ENCODE results near the gene C6orf47. TPM values are rescaled to one million over a fixed set of nuclear protein-coding genes. Genes with fewer than 3 reads are reported as not detected.

The C6orf47 gene
- total and polyA plus RNA-seq, 4 donors: 2.0 to 10.8 (median 7.4) TPM

GRCh38 chr6:31652925-31653724, 7.5 kb downstream of the C6orf47 start (continued):
- TF ChIP-seq RXRA (IDR thresholded peaks at IDR 0.05): peak; percentile 71 to 81

DNA sequence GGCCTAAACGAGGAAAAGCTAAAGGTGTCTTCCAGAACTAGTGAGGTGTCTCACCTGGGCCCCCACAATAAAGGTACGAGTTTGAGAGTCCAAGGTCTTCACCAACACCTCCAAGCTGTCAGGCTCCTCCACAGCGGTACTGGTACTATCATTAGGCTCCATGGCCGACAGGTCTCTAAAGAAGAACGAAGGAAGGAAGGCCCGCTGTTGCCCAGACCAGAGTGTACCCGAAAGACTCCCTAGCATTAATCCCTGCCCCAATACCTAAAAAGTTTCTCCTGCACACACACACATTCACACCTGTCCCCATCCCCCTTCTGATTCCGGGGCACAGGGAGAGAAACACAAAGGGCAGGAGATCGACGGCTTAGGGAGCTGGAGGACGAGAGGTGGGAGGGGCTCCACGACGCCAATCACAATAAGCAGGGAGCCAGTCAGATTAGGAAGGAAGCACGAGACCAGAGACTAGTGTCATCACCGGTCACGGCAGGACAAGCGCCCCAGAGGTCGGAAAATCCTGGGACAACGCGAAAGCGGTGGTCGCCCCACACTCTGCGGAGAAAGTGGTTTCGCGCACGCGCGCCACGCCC, 8.9 kb downstream of the C6orf47 start:
- H3K27me3 ChIP-seq (ENCODE audit: control insufficient read depth in 4 of 4, insufficient read depth in 4 of 4, low read length in 3 of 4): no peaks in the 10 kb centered on the region
- no peak for DNase-seq (ENCODE audit: low spot score)
- H3K4me1 ChIP-seq (ENCODE audit: control insufficient read depth in 4 of 4, insufficient read depth in 4 of 4, low read length in 3 of 4): peaks cover 0 to 51% (median 37%) of the 10 kb centered on the region in 4 donors
- H3K27ac ChIP-seq (ENCODE audit: low read depth in 1 of 2, low read length in 2 of 2): peak overlapping the region; percentile 93 to 99
- peak overlapping the region; percentile 67 to 93 (median 68) for H3K4me3 ChIP-seq (ENCODE audit: low read depth in 1 of 3, low read length in 3 of 3)
- H3K9me3 ChIP-seq (ENCODE audit: control insufficient read depth in 4 of 4, low read length in 3 of 4): no peaks in the 10 kb centered on the region
- peaks cover 15 to 25% (median 19%) of the 10 kb centered on the region in 4 donors for H3K36me3 ChIP-seq (ENCODE audit: control insufficient read depth in 4 of 4, insufficient read depth in 3 of 4, low read depth in 1 of 4, low read length in 3 of 4)
- no peak for TF ChIP-seq YY1 (IDR thresholded peaks at IDR 0.05)
- no peak for TF ChIP-seq HNF4G (IDR thresholded peaks at IDR 0.05)
- TF ChIP-seq, protein P1, sequence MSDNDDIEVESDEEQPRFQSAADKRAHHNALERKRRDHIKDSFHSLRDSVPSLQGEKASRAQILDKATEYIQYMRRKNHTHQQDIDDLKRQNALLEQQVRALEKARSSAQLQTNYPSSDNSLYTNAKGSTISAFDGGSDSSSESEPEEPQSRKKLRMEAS (IDR thresholded peaks at IDR 0.05): peak; percentile 36
- no peak for TF ChIP-seq ZBTB33 (IDR thresholded peaks at IDR 0.05)
- TF ChIP-seq SP1 (IDR thresholded peaks at IDR 0.05): peak; percentile 34
- TF ChIP-seq REST (IDR thresholded peaks at IDR 0.05): peak; percentile 43
- TF ChIP-seq RAD21 (IDR thresholded peaks at IDR 0.05): peak in 1 of 2 donors; percentile 29
- TF ChIP-seq FOXA2 (IDR thresholded peaks at IDR 0.05): no peak
- peak in 1 of 2 donors; percentile 37 for TF ChIP-seq HNF4A (conservative IDR thresholded peaks at IDR 0.05)
- peak; percentile 71 to 82 for TF ChIP-seq RXRA (IDR thresholded peaks at IDR 0.05)
- TF ChIP-seq, protein P2, sequence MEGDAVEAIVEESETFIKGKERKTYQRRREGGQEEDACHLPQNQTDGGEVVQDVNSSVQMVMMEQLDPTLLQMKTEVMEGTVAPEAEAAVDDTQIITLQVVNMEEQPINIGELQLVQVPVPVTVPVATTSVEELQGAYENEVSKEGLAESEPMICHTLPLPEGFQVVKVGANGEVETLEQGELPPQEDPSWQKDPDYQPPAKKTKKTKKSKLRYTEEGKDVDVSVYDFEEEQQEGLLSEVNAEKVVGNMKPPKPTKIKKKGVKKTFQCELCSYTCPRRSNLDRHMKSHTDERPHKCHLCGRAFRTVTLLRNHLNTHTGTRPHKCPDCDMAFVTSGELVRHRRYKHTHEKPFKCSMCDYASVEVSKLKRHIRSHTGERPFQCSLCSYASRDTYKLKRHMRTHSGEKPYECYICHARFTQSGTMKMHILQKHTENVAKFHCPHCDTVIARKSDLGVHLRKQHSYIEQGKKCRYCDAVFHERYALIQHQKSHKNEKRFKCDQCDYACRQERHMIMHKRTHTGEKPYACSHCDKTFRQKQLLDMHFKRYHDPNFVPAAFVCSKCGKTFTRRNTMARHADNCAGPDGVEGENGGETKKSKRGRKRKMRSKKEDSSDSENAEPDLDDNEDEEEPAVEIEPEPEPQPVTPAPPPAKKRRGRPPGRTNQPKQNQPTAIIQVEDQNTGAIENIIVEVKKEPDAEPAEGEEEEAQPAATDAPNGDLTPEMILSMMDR (IDR thresholded peaks at IDR 0.05; ENCODE audit: low read depth, low read length, missing input control): no peak
- peak in 1 of 2 donors; percentile 34 for TF ChIP-seq JUND (IDR thresholded peaks at IDR 0.05)
- H3K9ac ChIP-seq (ENCODE audit: low read depth in 1 of 2, low read length in 2 of 2): peak overlapping the region; percentile 56 to 84
- WGBS: 2% methylated on average over 29 of the region's 29 CpGs

Measured in liver (tissue), 9 donors.